Esophagus muscularis mucosa (tissue), 4 donors: Measurements from ENCODE around the gene SLC29A1. TPM values are rescaled to one million over a fixed set of nuclear protein-coding genes. Genes with fewer than 3 reads are reported as not detected.
A peak's percentile ranks its signal among the peaks of the same experiment; 100 is the strongest.

ENCODE experiments used
- DNase-seq: peaks from one replicate; pipeline ENCODE4 v3.0.0-alpha.2; 2017; ENCODE audit errors: extremely low spot score
- H3K27ac ChIP-seq, 4 donors: fragments of 200-600 bp; sonication (generic); replicated peaks in 1 of 4; 1 replicate in 3 of 4; 2 replicates in 1 of 4; pipeline ENCODE4 v1.5.1; 2016 to 2019; ENCODE audit warnings: mild to moderate bottlenecking in 1 of 4
- H3K27me3 ChIP-seq, 4 donors: fragments of 200-600 bp; sonication (generic); one replicate each; pipeline versions ENCODE4 v1.5.1 to v1.6.0; 2016 to 2019
- H3K36me3 ChIP-seq, 4 donors: fragments of 200-600 bp; sonication (generic); one replicate each; pipeline ENCODE4 v1.5.1; 2016 to 2019
- H3K4me1 ChIP-seq, 4 donors: fragments of 200-600 bp; sonication (generic); one replicate each; pipeline ENCODE4 v1.5.1; 2016 to 2019
- H3K4me3 ChIP-seq, 4 donors: fragments of 200-600 bp; sonication (generic); 1 replicate in 2 of 4; 2 replicates in 2 of 4; pipeline ENCODE4 v1.5.1; 2016 to 2019; ENCODE audit warnings: mild to moderate bottlenecking in 4 of 4, moderate library complexity in 1 of 4
- H3K9me3 ChIP-seq, 4 donors: fragments of 200-600 bp; sonication (generic); 1 replicate in 3 of 4; 2 replicates in 1 of 4; pipeline ENCODE4 v1.5.1; 2016 to 2019
- CTCF ChIP-seq, 3 experiments: fragments of 200-600 bp in 2 of 3; fragments of 450-650 bp in 1 of 3; sonication (generic) in 2 of 3; IDR thresholded peaks; one replicate each; pipeline ENCODE4 v1.5.1; 2017 to 2019; ENCODE audit warnings: antibody characterized with exemption in 3 of 3, mild to moderate bottlenecking in 2 of 3, moderate library complexity in 1 of 3
- EP300 ChIP-seq: sonication (generic); formaldehyde crosslinking; IDR thresholded peaks from one replicate; pipeline ENCODE4 v1.6.1; 2017; ENCODE audit warnings: antibody characterized with exemption
- POLR2A ChIP-seq: fragments of 450-650 bp; IDR thresholded peaks from one replicate; pipeline ENCODE4 v1.6.1; 2017; ENCODE audit warnings: antibody characterized with exemption, moderate library complexity, mild to moderate bottlenecking, low read depth
- POLR2AphosphoS5 ChIP-seq, 2 donors: sonication (generic); formaldehyde crosslinking; IDR thresholded peaks; one replicate each; pipeline ENCODE4 v1.6.1; 2017; ENCODE audit warnings: antibody characterized with exemption in 2 of 2
- WGBS: methylation state at CpG from one replicate; pipeline ENCODE4 v1.1.5; 2018; 5-methylcytosine and 5-hydroxymethylcytosine counted together
- intact Hi-C: fragments of 100-400 bp; cut with DNase I; formaldehyde crosslinking; loops from one replicate; pipeline ENCODE4 v1.15.1; 2023
- total RNA-seq, 4 donors: library from RNA; depleted of rRNA; stranded (reverse); fragments of >200 nt; gene quantifications; one replicate each; pipeline versions ENCODE4 v1.1.0 to v1.2.1, GENCODE V29; 2016

Gene SLC29A1
- total RNA-seq, 4 donors from 2014 or later, result 68.9 to 159 (median 138) TPM

- peaks cover 66 to 77% (median 73%) of the 10 kb centered on the region in 4 donors for H3K4me1 ChIP-seq
Measured at GRCh38 chr6:44235891-44236516, 12.6 kb downstream of the SLC29A1 start.

GRCh38 chr6:44237021-44237812 is 13.8 kb downstream of the SLC29A1 start:
- Histone ChIP-seq H3K36me3 (peaks cover 6 to 28% (median 9%) of the 10 kb centered on the region in 4 donors), H3K4me3 (peak overlapping the region; percentile 64 to 74 (median 67)), H3K27ac (peak overlapping the region; percentile 95 to 98 (median 96)), H3K9me3 (no peaks in the 10 kb centered on the region), H3K27me3 (no peaks in the 10 kb centered on the region), H3K4me1 (peaks cover 58 to 64% (median 60%) of the 10 kb centered on the region in 4 donors)
- WGBS, result 40% methylated on average over 13 of the region's 22 CpGs
- DNase-seq, result peak; percentile 98
- intact Hi-C loops, result loop anchor here (5.0 kb wide), 1 partner anchor 65 kb away; no protein-coding TSS in a partner anchor
- no peak for TF ChIP-seq CTCF (IDR thresholded peaks at IDR 0.05)
- peak; percentile 82 to 84 for TF ChIP-seq POLR2AphosphoS5 (IDR thresholded peaks at IDR 0.05)

More at GRCh38 chr6:44235891-44236516, 12.6 kb downstream of the SLC29A1 start:
- H3K36me3 ChIP-seq, result peaks cover 10 to 40% (median 20%) of the 10 kb centered on the region in 4 donors
- peak overlapping the region; percentile 95 to 98 (median 96) for H3K27ac ChIP-seq
- WGBS, result 77% methylated on average over 6 of the region's 6 CpGs
- H3K27me3 ChIP-seq, result no peaks in the 10 kb centered on the region
- TF ChIP-seq CTCF (IDR thresholded peaks at IDR 0.05), result no peak
- no peak for TF ChIP-seq POLR2A
- TF ChIP-seq EP300, result no peak
- no peak for TF ChIP-seq POLR2AphosphoS5 (IDR thresholded peaks at IDR 0.05)
- intact Hi-C loops, result loop anchor here (5.0 kb wide), 1 partner anchor 64 kb away; no protein-coding TSS in a partner anchor
- DNase-seq, result no peak
- no peak overlapping the region for H3K4me3 ChIP-seq
- H3K9me3 ChIP-seq, result no peaks in the 10 kb centered on the region

GRCh38 chr6:44237813-44238433 is 14.5 kb downstream of the SLC29A1 start:
- WGBS, result 3% methylated on average over 16 of the region's 42 CpGs
- TF ChIP-seq POLR2A (peak; percentile 43), POLR2AphosphoS5 (IDR thresholded peaks at IDR 0.05) (peak; percentile 2 to 79), CTCF (IDR thresholded peaks at IDR 0.05) (peak in 2 of 3 experiments; percentile 95 to 96), EP300 (no peak)
- Histone ChIP-seq H3K27ac (peak overlapping the region; percentile 95 to 98 (median 96)), H3K9me3 (no peaks in the 10 kb centered on the region), H3K36me3 (peaks cover under 1 to 21% (median 2%) of the 10 kb centered on the region in 4 donors), H3K4me1 (peaks cover 51 to 57% (median 53%) of the 10 kb centered on the region in 4 donors), H3K4me3 (peak overlapping the region; percentile 64 to 74 (median 67)), H3K27me3 (no peaks in the 10 kb centered on the region)
- peak; percentile 95 for DNase-seq
- intact Hi-C loops, result loop anchor here (5.0 kb wide), 1 partner anchor 66 kb away; no protein-coding TSS in a partner anchor

- peaks cover 42 to 48% (median 44%) of the 10 kb centered on the region in 4 donors for H3K4me1 ChIP-seq
- no peaks in the 10 kb centered on the region for H3K9me3 ChIP-seq
- intact Hi-C loops, result loop anchor here (5.0 kb wide), 1 partner anchor 67 kb away; no protein-coding TSS in a partner anchor
- no peak overlapping the region for H3K4me3 ChIP-seq
- H3K27me3 ChIP-seq, result no peaks in the 10 kb centered on the region
- H3K36me3 ChIP-seq, result peaks cover 0 to 14% (median 0%) of the 10 kb centered on the region in 4 donors
- TF ChIP-seq POLR2A (no peak), POLR2AphosphoS5 (IDR thresholded peaks at IDR 0.05) (no peak), EP300 (no peak), CTCF (IDR thresholded peaks at IDR 0.05) (no peak)
- H3K27ac ChIP-seq, result peak overlapping the region; percentile 95 to 98 (median 96)
- DNase-seq, result no peak
- whole genome bisulfite sequencing, result 88% methylated on average over 7 of the region's 7 CpGs
Measured at GRCh38 chr6:44238687-44239350, 15.4 kb downstream of the SLC29A1 start.
